Measurements from ENCODE around the gene ZNF48.

ZNF48 gene

GRCh38 chr16:30370456-30371247 lies 24.6 kb upstream of the ZNF48 start, which contains the start of gene TBC1D10B:
Gene TBC1D10B (minus strand): TSS chr16:30370494. CDS start chr16:30370183, 311 bp downstream.
- Histone ChIP-seq H3K9ac (ENCODE audit: low read length) (peak within 1 kb of the TSS; percentile 89), H3F3A (ENCODE audit: insufficient read depth, low read length) (no peaks in the 10 kb centered on the region), H3K27me3 (ENCODE audit: insufficient read depth, low read length) (no peaks in the 10 kb centered on the region), H4K20me1 (ENCODE audit: insufficient read depth, low read length) (no peaks in the 10 kb centered on the region), H3K9me2 (ENCODE audit: low read depth, low read length) (no peaks in the 10 kb centered on the region), H3K36me3 (ENCODE audit: insufficient read depth, low read length) (peaks cover 14% of the 10 kb centered on the region; the same call in 1 of the 2 replicates), H3K27ac (ENCODE audit: low read depth, low read length, poor library complexity, severe bottlenecking) (peak within 1 kb of the TSS; percentile 76), H3K79me2 (ENCODE audit: insufficient read depth, low read length) (peaks cover 33% of the 10 kb centered on the region), H3K4me2 (ENCODE audit: low read length) (peak within 1 kb of the TSS; percentile 89), H3K4me3 (ENCODE audit: low read depth, low read length, poor library complexity, severe bottlenecking) (peak within 1 kb of the TSS; percentile 97), H3K4me1 (ENCODE audit: insufficient read depth, low read length, severe bottlenecking) (peaks cover 42% of the 10 kb centered on the region), H3K9me3 (ENCODE audit: low read length) (no peaks in the 10 kb centered on the region), H2AFZ (ENCODE audit: low read length) (no peak within 1 kb of the TSS)
- TF ChIP-seq EZH2 (IDR thresholded peaks at IDR 0.05; ENCODE audit: borderline replicate concordance, low read length) (no peak), CTCF (IDR thresholded peaks at IDR 0.05; ENCODE audit: low read length) (no peak)

- no peaks in the 10 kb centered on the region for H3K27me3 ChIP-seq (ENCODE audit: insufficient read depth, low read length)
- no peaks in the 10 kb centered on the region for H3F3A ChIP-seq (ENCODE audit: insufficient read depth, low read length)
- H3K9ac ChIP-seq (ENCODE audit: low read length): peak overlapping the region; percentile 79
- H2AFZ ChIP-seq (ENCODE audit: low read length): no peak overlapping the region
- H3K4me3 ChIP-seq (ENCODE audit: low read depth, low read length, poor library complexity, severe bottlenecking): peak overlapping the region; percentile 59
- peaks cover 11% of the 10 kb centered on the region; the same call in 1 of the 2 replicates for H3K36me3 ChIP-seq (ENCODE audit: insufficient read depth, low read length)
- no peaks in the 10 kb centered on the region for H3K9me2 ChIP-seq (ENCODE audit: low read depth, low read length)
- peaks cover 42% of the 10 kb centered on the region for H3K4me1 ChIP-seq (ENCODE audit: insufficient read depth, low read length, severe bottlenecking)
- H3K27ac ChIP-seq (ENCODE audit: low read depth, low read length, poor library complexity, severe bottlenecking): peak overlapping the region; percentile 76
- TF ChIP-seq CTCF (IDR thresholded peaks at IDR 0.05; ENCODE audit: low read length) (no peak), EZH2 (IDR thresholded peaks at IDR 0.05; ENCODE audit: borderline replicate concordance, low read length) (no peak)
- H3K9me3 ChIP-seq (ENCODE audit: low read length): no peaks in the 10 kb centered on the region
- no peaks in the 10 kb centered on the region for H4K20me1 ChIP-seq (ENCODE audit: insufficient read depth, low read length)
- H3K79me2 ChIP-seq (ENCODE audit: insufficient read depth, low read length): peaks cover 33% of the 10 kb centered on the region
- H3K4me2 ChIP-seq (ENCODE audit: low read length): peak overlapping the region; percentile 87
These were observed 23.9 kb upstream of the ZNF48 start for GRCh38 chr16:30371248-30371816.

GRCh38 chr16:30372038-30372712 lies 23.0 kb upstream of the ZNF48 start:
- no peak for TF ChIP-seq CTCF (IDR thresholded peaks at IDR 0.05; ENCODE audit: low read length)
- TF ChIP-seq EZH2 (IDR thresholded peaks at IDR 0.05; ENCODE audit: borderline replicate concordance, low read length): no peak
- Histone ChIP-seq H3K79me2 (ENCODE audit: insufficient read depth, low read length) (peaks cover 26% of the 10 kb centered on the region), H3K4me1 (ENCODE audit: insufficient read depth, low read length, severe bottlenecking) (peaks cover 36% of the 10 kb centered on the region), H4K20me1 (ENCODE audit: insufficient read depth, low read length) (no peaks in the 10 kb centered on the region), H3K36me3 (ENCODE audit: insufficient read depth, low read length) (peaks cover 5% of the 10 kb centered on the region; the same call in 1 of the 2 replicates), H3K27ac (ENCODE audit: low read depth, low read length, poor library complexity, severe bottlenecking) (peak overlapping the region; percentile 76), H3K9me3 (ENCODE audit: low read length) (no peaks in the 10 kb centered on the region), H3K4me2 (ENCODE audit: low read length) (peak overlapping the region; percentile 87; the same call in 1 of the 2 replicates), H3K9ac (ENCODE audit: low read length) (peak overlapping the region; percentile 79), H3K27me3 (ENCODE audit: insufficient read depth, low read length) (no peaks in the 10 kb centered on the region), H2AFZ (ENCODE audit: low read length) (no peak overlapping the region), H3F3A (ENCODE audit: insufficient read depth, low read length) (no peaks in the 10 kb centered on the region), H3K9me2 (ENCODE audit: low read depth, low read length) (no peaks in the 10 kb centered on the region), H3K4me3 (ENCODE audit: low read depth, low read length, poor library complexity, severe bottlenecking) (no peak overlapping the region)
